Stimulated activated CD8-positive, alpha-beta memory T cell treated with anti-CD3 and anti-CD28 coated beads, Interleukin-12 subunit alpha, Interleukin-12 subunit beta, amount 100 ng/mL, for 24 hours (primary cell): ENCODE data around the gene EPB41L2.
"Not testable (repeated sequence)": the region's sequence is repeated elsewhere in the genome, so short reads cannot be mapped to it uniquely, and the experiment has no call there.

ENCODE experiments used
- DNase-seq: peaks from one replicate; pipeline ENCODE4 v3.0.0-alpha.2; 2020; ENCODE audit errors: extremely low read depth

Gene EPB41L2

GRCh38 chr6:130945401-130945919, 117.6 kb downstream of the EPB41L2 start:
- no peak for DNase-seq

- no peak for DNase-seq
Measured at GRCh38 chr6:130944486-130944885, 118.6 kb downstream of the EPB41L2 start.

- no peak for DNase-seq
Measured at GRCh38 chr6:130943738-130944137, 119.3 kb downstream of the EPB41L2 start.

- not testable (repeated sequence) for DNase-seq
Measured at GRCh38 chr6:130942752-130943151, 120.3 kb downstream of the EPB41L2 start.

- DNase-seq = no peak
Measured at GRCh38 chr6:130937942-130938604, 125.0 kb downstream of the EPB41L2 start.

GRCh38 chr6:130936933-130937332, 126.1 kb downstream of the EPB41L2 start:
- DNase-seq = no peak

GRCh38 chr6:130935978-130936377, 127.1 kb downstream of the EPB41L2 start:
- no peak for DNase-seq

- DNase-seq = no peak
Measured at GRCh38 chr6:130934848-130935585, 128.0 kb downstream of the EPB41L2 start.

GRCh38 chr6:130933712-130934200, 129.3 kb downstream of the EPB41L2 start:
- DNase-seq = no peak

GRCh38 chr6:130932921-130933320, 130.1 kb downstream of the EPB41L2 start:
- no peak for DNase-seq

GRCh38 chr6:130932438-130932837, 130.6 kb downstream of the EPB41L2 start:
- DNase-seq = no peak

- DNase-seq = no peak
Measured at GRCh38 chr6:130931683-130932082, 131.4 kb downstream of the EPB41L2 start.

GRCh38 chr6:130929036-130929678, 133.9 kb downstream of the EPB41L2 start:
- no peak for DNase-seq

GRCh38 chr6:130928158-130928912, 134.7 kb downstream of the EPB41L2 start:
- DNase-seq = no peak

- no peak for DNase-seq
Measured at GRCh38 chr6:130927305-130927704, 135.7 kb downstream of the EPB41L2 start.

- no peak for DNase-seq
Measured at GRCh38 chr6:130923350-130923749, 139.7 kb downstream of the EPB41L2 start.

- DNase-seq = no peak
Measured at GRCh38 chr6:130922922-130923321, 140.1 kb downstream of the EPB41L2 start.

GRCh38 chr6:130920969-130921368, 142.1 kb downstream of the EPB41L2 start:
- no peak for DNase-seq

- DNase-seq = no peak
Measured at GRCh38 chr6:130918171-130918570, 144.9 kb downstream of the EPB41L2 start.

- not testable (repeated sequence) for DNase-seq
Measured at GRCh38 chr6:130915606-130916005, 147.4 kb downstream of the EPB41L2 start.

GRCh38 chr6:130913120-130913519, 149.9 kb downstream of the EPB41L2 start:
- DNase-seq = peak; percentile 9

- DNase-seq = no peak
Measured at GRCh38 chr6:130912434-130912833, 150.6 kb downstream of the EPB41L2 start.
